KBM-7 (cell line): ENCODE data around the gene TM4SF1.

Experiments
- DNase-seq: peaks from one replicate; pipeline ENCODE4 v3.0.0-alpha.2; 2015
- in situ Hi-C: fragments of 300-500 bp; cut with MboI; formaldehyde crosslinking; loops from 2 replicates; pipeline ENCODE4 v1.14.3; 2020; ENCODE audit warnings: low sequenced_read_pairs, low pct_unique_long_range_greater_than_20kb, mixed read lengths

The TM4SF1 gene

GRCh38 chr3:149325581-149325980, 51.9 kb downstream of the TM4SF1 start:
- no peak for DNase-seq
- in situ Hi-C loops: no loop called here

- DNase-seq: no peak
- in situ Hi-C loops: no loop called here
Observed at GRCh38 chr3:149324332-149324731, 53.1 kb downstream of the TM4SF1 start.

GRCh38 chr3:149321640-149322039, 55.8 kb downstream of the TM4SF1 start:
- DNase-seq: no peak
- in situ Hi-C loops: no loop called here

GRCh38 chr3:149321136-149321535, 56.3 kb downstream of the TM4SF1 start:
- in situ Hi-C loops: no loop called here
- no peak for DNase-seq

- DNase-seq: no peak
- in situ Hi-C loops: no loop called here
Observed at GRCh38 chr3:149319750-149320149, 57.7 kb downstream of the TM4SF1 start.
